Transverse colon (tissue), 4 donors: ENCODE data around the gene PDIA5. TPM values are rescaled to one million over a fixed set of nuclear protein-coding genes. Genes with fewer than 3 reads are reported as not detected.

Experiments used
- DNase-seq: peaks from one replicate; pipeline ENCODE4 v3.0.0-alpha.2; 2019
- H3K27ac ChIP-seq, 4 donors: fragments of 200-600 bp; sonication (generic); 2 replicates each; pipeline ENCODE4 v1.5.1; 2016 to 2018; ENCODE audit warnings: inconsistent platforms in 4 of 4
- H3K27me3 ChIP-seq: fragments of 200-600 bp; sonication (generic); 2 replicates; pipeline ENCODE4 v1.5.1; 2017; ENCODE audit warnings: inconsistent platforms
- H3K36me3 ChIP-seq, 4 donors: fragments of 200-600 bp; sonication (generic); 2 replicates each; pipeline ENCODE4 v1.5.1; 2017 to 2019; ENCODE audit warnings: inconsistent platforms in 4 of 4
- H3K4me1 ChIP-seq, 4 donors: fragments of 200-600 bp; sonication (generic); 2 replicates each; pipeline ENCODE4 v1.5.1; 2017 to 2020; ENCODE audit warnings: inconsistent platforms in 4 of 4
- H3K4me3 ChIP-seq, 4 donors: fragments of 200-600 bp; sonication (generic); 1 replicate in 1 of 4; 2 replicates in 3 of 4; pipeline versions ENCODE4 v1.5.1 to v1.6.1; 2017 to 2019; ENCODE audit warnings: inconsistent platforms in 4 of 4
- H3K9me3 ChIP-seq, 2 donors: fragments of 200-600 bp; sonication (generic); 2 replicates each; pipeline ENCODE4 v1.5.1; 2017 to 2019; ENCODE audit warnings: inconsistent platforms in 2 of 2
- CTCF ChIP-seq, 5 experiments: fragments of 200-600 bp in 3 of 5; fragments of 450-650 bp in 2 of 5; sonication (generic) in 3 of 5; IDR thresholded peaks; 1 replicate in 2 of 5; 2 replicates in 3 of 5; pipeline ENCODE4 v1.5.1; 2016 to 2017; ENCODE audit warnings: antibody characterized with exemption in 5 of 5, inconsistent platforms in 3 of 5, mild to moderate bottlenecking in 2 of 5, moderate library complexity in 1 of 5
- EP300 ChIP-seq: sonication (generic); formaldehyde crosslinking; IDR thresholded peaks from one replicate; pipeline ENCODE4 v1.6.1; 2017; ENCODE audit warnings: antibody characterized with exemption, low read depth
- POLR2A ChIP-seq: fragments of 450-650 bp; IDR thresholded peaks from one replicate; pipeline ENCODE4 v1.6.1; 2016; ENCODE audit warnings: antibody characterized with exemption, mild to moderate bottlenecking, moderate library complexity
- POLR2AphosphoS5 ChIP-seq, 3 donors: sonication (generic); formaldehyde crosslinking; IDR thresholded peaks; one replicate each; pipeline ENCODE4 v1.6.1; 2016; ENCODE audit warnings: antibody characterized with exemption in 3 of 3
- WGBS, 2 donors: methylation state at CpG; one replicate each; pipeline ENCODE4 v1.1.5; 2018; ENCODE audit warnings: low coverage in 1 of 2; 5-methylcytosine and 5-hydroxymethylcytosine counted together
- in situ Hi-C, 4 donors: fragments of 200-750 bp; cut with MboI; loops; one replicate each; pipeline versions ENCODE4 v1.15.0 to v1.15.1; 2017; ENCODE audit warnings: low sequenced_read_pairs in 3 of 4, low pct_ligation_motif_present in 1 of 4, low pct_unique_long_range_greater_than_20kb in 1 of 4
- intact Hi-C: fragments of 100-400 bp; cut with DNase I; formaldehyde crosslinking; loops from one replicate; pipeline ENCODE4 v1.15.1; 2023; ENCODE audit warnings: low total_unique reads
- total RNA-seq, 4 donors: library from RNA; depleted of rRNA; stranded (reverse); fragments of >200 nt; gene quantifications; one replicate each; pipeline ENCODE4 v1.1.0, GENCODE V29; 2016

PDIA5 gene
- total RNA-seq, 4 donors from 2014 or later, result 17.3 to 185 (median 65.1) TPM

- WGBS, 2 donors, result 87 to 93% methylated on average over 5 to 6 of the region's 6 CpGs
- in situ Hi-C loops, result no loop called here
These were observed 24.4 kb upstream of the PDIA5 start for GRCh38 chr3:123042413-123042812.

GRCh38 chr3:123044981-123045763, 21.7 kb upstream of the PDIA5 start:
- Histone ChIP-seq H3K4me1 (no peaks in the 10 kb centered on the region), H3K36me3 (no peaks in the 10 kb centered on the region), H3K27ac (no peak overlapping the region), H3K9me3 (no peaks in the 10 kb centered on the region), H3K4me3 (no peak overlapping the region), H3K27me3 (no peaks in the 10 kb centered on the region)
- intact Hi-C loops, result no loop called here
- TF ChIP-seq CTCF (IDR thresholded peaks at IDR 0.05), result no peak
- DNase-seq, result no peak
- 73 to 84% methylated on average over 2 to 5 of the region's 5 CpGs for WGBS, 2 donors
- in situ Hi-C loops, result no loop called here

More at GRCh38 chr3:123042413-123042812, 24.4 kb upstream of the PDIA5 start:
- no peak for DNase-seq
- no peaks in the 10 kb centered on the region for H3K9me3 ChIP-seq
- intact Hi-C loops, result no loop called here
- no peak overlapping the region for H3K27ac ChIP-seq
- H3K27me3 ChIP-seq, result no peaks in the 10 kb centered on the region
- no peaks in the 10 kb centered on the region for H3K4me1 ChIP-seq
- no peak overlapping the region for H3K4me3 ChIP-seq
- H3K36me3 ChIP-seq, result no peaks in the 10 kb centered on the region
- TF ChIP-seq EP300 (no peak), CTCF (IDR thresholded peaks at IDR 0.05) (no peak), POLR2AphosphoS5 (IDR thresholded peaks at IDR 0.05) (no peak), POLR2A (no peak)

- intact Hi-C loops, result no loop called here
- in situ Hi-C loops, result no loop called here
These were observed 20.4 kb upstream of the PDIA5 start for GRCh38 chr3:123046262-123047061.

More at GRCh38 chr3:123046262-123047061, 20.4 kb upstream of the PDIA5 start:
- TF ChIP-seq POLR2AphosphoS5 (IDR thresholded peaks at IDR 0.05), result no peak
- TF ChIP-seq POLR2A, result no peak
- TF ChIP-seq EP300, result no peak
- TF ChIP-seq CTCF (IDR thresholded peaks at IDR 0.05), result no peak
- no peak overlapping the region for H3K27ac ChIP-seq
- no peaks in the 10 kb centered on the region for H3K9me3 ChIP-seq
- DNase-seq, result no peak
- H3K4me3 ChIP-seq, result no peak overlapping the region
- WGBS, 2 donors, result 62 to 64% methylated on average over 2 to 10 of the region's 10 CpGs
- no peaks in the 10 kb centered on the region for H3K4me1 ChIP-seq
- H3K36me3 ChIP-seq, result no peaks in the 10 kb centered on the region
- no peaks in the 10 kb centered on the region for H3K27me3 ChIP-seq
